ENCODE measurements around the gene NTNG2.

NTNG2 gene

GRCh38 chr9:132228062-132228461, 66.2 kb downstream of the NTNG2 start:
- TF ChIP-seq CTCF (IDR thresholded peaks at IDR 0.05; ENCODE audit: insufficient read depth, missing control alignments) = no peak
- DNase-seq (ENCODE audit: insufficient read length, low spot score) (no peak), FAIRE-seq (no peak)

- no peak for FAIRE-seq
- DNase-seq (ENCODE audit: insufficient read length, low spot score) = no peak
Observed at GRCh38 chr9:132230605-132231004, 68.7 kb downstream of the NTNG2 start.

GRCh38 chr9:132231019-132231701, 69.3 kb downstream of the NTNG2 start:
- FAIRE-seq = no peak
- DNase-seq (ENCODE audit: insufficient read length, low spot score) = no peak
- TF ChIP-seq CTCF (IDR thresholded peaks at IDR 0.05; ENCODE audit: insufficient read depth, missing control alignments) = no peak

More at GRCh38 chr9:132230605-132231004, 68.7 kb downstream of the NTNG2 start:
- TF ChIP-seq CTCF (IDR thresholded peaks at IDR 0.05; ENCODE audit: insufficient read depth, missing control alignments) = no peak

GRCh38 chr9:132232522-132232921, 70.7 kb downstream of the NTNG2 start:
- DNase-seq (ENCODE audit: insufficient read length, low spot score) (no peak), FAIRE-seq (no peak)
- no peak for TF ChIP-seq CTCF (IDR thresholded peaks at IDR 0.05; ENCODE audit: insufficient read depth, missing control alignments)

GRCh38 chr9:132233138-132233537, 71.3 kb downstream of the NTNG2 start:
- TF ChIP-seq CTCF (IDR thresholded peaks at IDR 0.05; ENCODE audit: insufficient read depth, missing control alignments) = no peak
- no peak for FAIRE-seq
- DNase-seq (ENCODE audit: insufficient read length, low spot score) = no peak

- DNase-seq (ENCODE audit: insufficient read length, low spot score) (no peak), FAIRE-seq (no peak)
- TF ChIP-seq CTCF (IDR thresholded peaks at IDR 0.05; ENCODE audit: insufficient read depth, missing control alignments) = no peak
Observed at GRCh38 chr9:132234535-132234934, 72.7 kb downstream of the NTNG2 start.

- FAIRE-seq = no peak
- DNase-seq (ENCODE audit: insufficient read length, low spot score) = no peak
- TF ChIP-seq CTCF (IDR thresholded peaks at IDR 0.05; ENCODE audit: insufficient read depth, missing control alignments) = no peak
Observed at GRCh38 chr9:132235125-132235524, 73.3 kb downstream of the NTNG2 start.
